ENCODE data around the gene CUBN. TPM values are rescaled to one million over a fixed set of nuclear protein-coding genes. Genes with fewer than 3 reads are reported as not detected.

The CUBN gene
- total and polyA plus RNA-seq, 10 of the 15 experiments (the other 5 are each of a cell fraction or from before 2014, with no cell fraction given) = under 0.01 to 0.14 (median 0.02) TPM; not detected in 6

DNA sequence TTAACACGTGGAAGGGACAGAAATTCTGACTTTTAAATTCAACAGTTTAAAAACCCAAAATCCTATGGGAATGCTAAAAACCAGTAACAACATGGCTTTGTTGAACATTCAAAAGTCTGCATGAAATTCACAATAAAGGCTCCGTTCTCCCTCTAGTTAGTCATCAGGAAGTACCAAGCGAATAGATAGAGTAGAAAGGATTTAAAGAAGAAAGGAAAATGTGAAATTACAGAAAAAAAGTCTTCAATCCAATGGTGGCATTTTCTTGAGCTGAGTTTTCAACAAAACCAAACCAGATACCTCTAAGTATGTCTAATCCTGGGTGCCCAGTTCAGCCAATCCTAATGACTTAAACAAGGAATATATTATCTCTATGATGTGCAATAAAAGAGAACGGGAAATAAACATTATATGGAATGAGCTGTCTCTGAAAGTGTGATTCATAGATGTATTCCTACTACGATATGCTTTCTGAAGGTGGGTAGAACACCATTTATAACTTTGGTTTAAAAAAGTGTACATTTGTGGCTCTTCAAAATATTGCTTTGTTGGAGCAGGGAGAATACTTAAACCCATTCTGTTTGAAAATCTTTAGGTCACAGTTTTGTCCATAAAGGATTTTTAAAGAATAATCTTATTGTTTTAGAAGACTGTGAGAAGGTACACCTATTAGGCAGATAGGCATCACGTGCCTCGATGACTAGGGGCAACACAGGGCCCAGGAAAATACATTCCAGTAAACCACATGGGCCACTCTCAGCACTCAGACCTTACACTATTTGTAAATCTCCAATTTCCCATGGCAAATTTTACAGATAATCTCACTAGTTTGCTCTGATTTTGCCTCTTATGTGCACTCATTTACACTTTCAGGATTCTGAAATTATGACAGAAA, 87.7 kb downstream of the CUBN start:
- ATAC-seq (no peak), FAIRE-seq (no peak), DNase-seq (ENCODE audit: low read depth, low spot score) (no peak)
- Histone ChIP-seq H3K9me3 (replicated peaks; ENCODE audit: control insufficient read depth, insufficient read depth, low read length) (no peaks in the 10 kb centered on the region), H3K4me2 (ENCODE audit: control insufficient read depth, insufficient read depth) (no peak overlapping the region), H3K27ac (ENCODE audit: control insufficient read depth, insufficient read depth) (no peak overlapping the region), H4K20me1 (ENCODE audit: control insufficient read depth, insufficient read depth) (no peaks in the 10 kb centered on the region), H3K4me1 (ENCODE audit: control insufficient read depth, insufficient read depth, low read length) (no peaks in the 10 kb centered on the region), H3K27me3 (replicated peaks in 1 of 2; ENCODE audit: control insufficient read depth in 2 of 2, insufficient read depth in 2 of 2, low read length in 1 of 2) (peaks cover 0 to 2% of the 10 kb centered on the region in 2 experiments; a peak in 1 of 4 replicates), H2AFZ (ENCODE audit: control insufficient read depth, low read depth, low read length) (no peak overlapping the region), H3K4me3 (no peak overlapping the region), H3K9ac (ENCODE audit: control insufficient read depth, insufficient read depth, low read length) (no peak overlapping the region), H3K79me2 (ENCODE audit: control insufficient read depth, insufficient read depth, low read length) (no peaks in the 10 kb centered on the region), H3K36me3 (ENCODE audit: control insufficient read depth in 2 of 2, insufficient read depth in 2 of 2, low read length in 1 of 2) (no peaks in the 10 kb centered on the region)
- no TSS peak for BruUV-seq (replicated peaks)
- ChIA-PET CTCF (no interaction called here), RAD21 (ENCODE audit: unreplicated experiment) (no interaction called here), POLR2A (no interaction called here), SMC1A (ENCODE audit: uncharacterized antibody, unreplicated experiment) (no interaction called here)
- in situ Hi-C loops (cut with MboI) = no loop called here
- intact Hi-C loops (cut with micrococcal nuclease; ENCODE audit: unreplicated experiment) = no loop called here
- 34% methylated on average over 7 of the region's 7 CpGs for WGBS (ENCODE audit: insufficient coverage, insufficient replicate concordance, low lambda C conversion rate, missing lambda C conversion rate)
- TF ChIP-seq RB1 (IDR thresholded peaks at IDR 0.05; ENCODE audit: borderline replicate concordance) (no peak), ZNF622 (IDR thresholded peaks at IDR 0.05) (no peak), BRCA1 (IDR thresholded peaks at IDR 0.05; ENCODE audit: low read depth, low read length) (no peak), ZBED1 (IDR thresholded peaks at IDR 0.05; ENCODE audit: borderline replicate concordance) (no peak)
- TF ChIP-seq, protein P1, sequence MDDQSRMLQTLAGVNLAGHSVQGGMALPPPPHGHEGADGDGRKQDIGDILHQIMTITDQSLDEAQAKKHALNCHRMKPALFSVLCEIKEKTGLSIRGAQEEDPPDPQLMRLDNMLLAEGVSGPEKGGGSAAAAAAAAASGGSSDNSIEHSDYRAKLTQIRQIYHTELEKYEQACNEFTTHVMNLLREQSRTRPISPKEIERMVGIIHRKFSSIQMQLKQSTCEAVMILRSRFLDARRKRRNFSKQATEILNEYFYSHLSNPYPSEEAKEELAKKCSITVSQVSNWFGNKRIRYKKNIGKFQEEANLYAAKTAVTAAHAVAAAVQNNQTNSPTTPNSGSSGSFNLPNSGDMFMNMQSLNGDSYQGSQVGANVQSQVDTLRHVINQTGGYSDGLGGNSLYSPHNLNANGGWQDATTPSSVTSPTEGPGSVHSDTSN (IDR thresholded peaks at IDR 0.05; ENCODE audit: insufficient replicate concordance, low read depth, low read length) = no peak
- TF ChIP-seq, protein P2, sequence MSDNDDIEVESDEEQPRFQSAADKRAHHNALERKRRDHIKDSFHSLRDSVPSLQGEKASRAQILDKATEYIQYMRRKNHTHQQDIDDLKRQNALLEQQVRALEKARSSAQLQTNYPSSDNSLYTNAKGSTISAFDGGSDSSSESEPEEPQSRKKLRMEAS (IDR thresholded peaks at IDR 0.05; ENCODE audit: low read depth, low read length) = no peak

All from GM12878 (cell line).